HG03469 (cell line): ENCODE measurements around the gene JTB.
"Not testable (repeated sequence)": the region's sequence is repeated elsewhere in the genome, so short reads cannot be mapped to it uniquely, and the experiment has no call there.

Experiments used
- ATAC-seq: cut with Tn5 transposase; IDR thresholded peaks from one replicate; pipeline ENCODE4 v1.9.1; 2021; ENCODE audit warnings: mild to moderate bottlenecking, moderate library complexity, moderate number of reproducible peaks; ENCODE audit not compliant: unreplicated experiment

JTB gene

DNA sequence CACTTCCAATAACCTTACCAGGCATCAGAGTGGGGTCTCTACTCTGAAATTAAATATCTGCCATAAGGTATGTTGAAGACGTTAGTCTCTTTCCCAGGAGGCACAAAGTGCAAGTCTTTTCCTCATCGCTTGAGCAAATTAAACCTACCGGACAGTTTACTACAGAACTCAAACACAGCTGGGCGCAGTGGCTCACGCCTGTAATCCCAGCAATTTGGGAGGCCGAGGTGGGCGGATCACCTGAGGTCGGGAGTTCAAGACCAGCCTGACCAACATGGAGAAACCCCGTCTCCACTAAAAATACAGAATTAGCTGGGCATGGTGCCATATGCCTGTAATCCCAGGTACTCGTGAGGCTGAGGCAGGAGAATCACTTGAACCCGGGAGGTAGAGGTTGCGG is 1.6 kb upstream of the JTB start:
- not testable (repeated sequence) for ATAC-seq

DNA sequence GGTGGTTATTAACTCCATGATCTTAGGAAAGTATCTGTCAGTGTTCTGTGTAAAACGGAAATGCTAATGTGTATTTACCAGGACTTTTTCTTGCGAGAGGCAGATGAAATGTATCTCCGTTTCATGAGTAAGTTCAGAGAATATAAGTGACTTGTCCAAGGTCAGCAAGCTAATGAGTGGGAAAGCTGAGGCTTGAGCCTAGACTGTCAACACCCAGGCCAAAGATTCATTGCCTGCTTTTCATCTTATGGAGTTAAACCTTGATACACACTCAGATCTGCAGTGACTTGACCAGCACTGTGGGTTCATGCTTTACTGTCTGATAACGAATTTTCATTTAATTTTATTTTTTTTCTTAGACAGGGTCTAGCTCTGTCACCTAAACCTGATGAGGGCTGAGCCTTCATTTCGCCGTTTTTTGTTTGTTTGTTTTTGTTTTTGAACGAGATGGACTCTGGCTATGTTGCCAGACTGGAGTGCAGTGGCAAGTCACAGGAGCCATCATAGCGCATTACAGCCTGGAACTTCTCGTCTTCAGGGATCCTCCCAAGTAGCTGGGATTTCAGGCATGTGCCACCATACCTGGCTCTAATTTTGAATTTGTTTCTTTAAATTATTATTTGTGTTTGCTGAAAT is 918 bp upstream of the JTB start:
- ATAC-seq = no peak

DNA sequence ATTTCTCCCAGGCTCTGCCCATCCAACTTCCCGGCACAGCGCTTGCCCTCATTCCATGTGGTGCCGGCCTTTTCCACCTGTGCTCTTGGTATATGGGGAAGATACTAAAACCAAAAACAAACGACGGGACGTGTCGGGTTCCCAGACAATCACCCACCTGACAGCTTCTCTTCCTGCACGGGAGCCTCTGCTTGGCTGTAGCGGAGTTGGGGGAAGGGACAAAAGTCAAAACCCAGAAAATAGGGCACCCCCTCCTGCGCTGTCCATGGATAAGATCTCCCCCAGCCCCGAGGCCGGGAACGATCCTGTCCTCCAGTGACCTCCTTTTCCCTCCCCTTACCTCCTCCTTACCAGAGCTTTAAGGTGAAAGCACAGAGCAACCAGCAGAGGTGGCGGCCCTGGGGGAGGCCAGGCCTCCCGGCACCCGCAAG is 640 bp downstream of the JTB start:
- ATAC-seq = no peak

DNA sequence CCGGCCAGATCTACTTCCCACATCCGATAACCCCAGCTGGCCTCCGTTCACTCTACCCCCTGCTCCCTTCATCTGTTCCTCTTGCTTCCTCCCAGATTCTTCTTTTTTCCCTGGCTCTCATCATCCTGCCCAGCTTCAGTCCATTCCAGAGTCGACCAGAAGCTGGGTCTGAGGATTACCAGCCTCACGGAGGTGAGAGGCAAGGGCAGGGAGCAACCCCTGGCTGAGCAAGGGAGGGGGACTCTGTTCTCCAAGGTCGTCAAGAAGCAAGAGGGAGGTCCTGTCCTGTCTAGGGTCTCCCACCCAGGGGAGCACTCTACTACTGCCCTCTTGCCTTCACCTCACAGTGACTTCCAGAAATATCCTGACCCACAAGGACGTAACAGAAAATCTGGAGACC is 3.9 kb downstream of the JTB start:
- ATAC-seq = no peak

DNA sequence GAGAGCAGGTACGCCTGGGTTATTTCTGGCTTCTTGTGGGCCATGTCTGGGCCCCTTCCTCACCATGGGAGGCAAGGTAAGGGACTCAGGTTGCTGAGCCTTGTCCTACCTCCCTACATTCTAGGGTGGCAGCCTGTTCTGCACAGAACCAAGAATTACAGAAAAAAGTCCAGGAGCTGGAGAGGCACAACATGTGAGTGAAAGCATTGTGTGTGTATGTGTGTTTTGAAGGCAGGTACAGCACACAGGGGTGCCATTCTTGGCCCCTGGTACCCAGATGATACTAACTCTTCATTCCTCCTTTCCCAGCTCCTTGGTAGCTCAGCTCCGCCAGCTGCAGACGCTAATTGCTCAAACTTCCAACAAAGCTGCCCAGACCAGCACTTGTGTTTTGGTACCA is 4.4 kb downstream of the JTB start:
- ATAC-seq = no peak

DNA sequence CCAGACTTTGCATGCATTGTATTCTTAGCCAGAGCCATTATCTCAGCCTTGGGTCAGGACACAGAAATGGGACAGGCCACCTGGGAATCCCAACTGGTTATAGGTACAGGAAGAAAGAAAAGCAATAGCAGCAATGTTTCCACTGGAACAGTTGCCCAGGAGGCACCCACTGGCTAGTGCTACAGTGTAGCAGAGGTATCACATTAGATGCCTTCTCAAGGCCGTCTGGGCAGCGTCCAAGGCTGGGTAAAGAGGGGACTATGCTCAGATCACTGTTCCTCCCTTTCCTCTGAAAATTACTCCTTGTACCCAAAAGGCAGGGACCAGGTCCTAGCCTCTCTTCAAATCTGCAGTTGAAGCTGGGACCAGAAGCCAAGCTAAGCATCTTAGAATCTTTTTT is 7.1 kb downstream of the JTB start:
- no peak for ATAC-seq

DNA sequence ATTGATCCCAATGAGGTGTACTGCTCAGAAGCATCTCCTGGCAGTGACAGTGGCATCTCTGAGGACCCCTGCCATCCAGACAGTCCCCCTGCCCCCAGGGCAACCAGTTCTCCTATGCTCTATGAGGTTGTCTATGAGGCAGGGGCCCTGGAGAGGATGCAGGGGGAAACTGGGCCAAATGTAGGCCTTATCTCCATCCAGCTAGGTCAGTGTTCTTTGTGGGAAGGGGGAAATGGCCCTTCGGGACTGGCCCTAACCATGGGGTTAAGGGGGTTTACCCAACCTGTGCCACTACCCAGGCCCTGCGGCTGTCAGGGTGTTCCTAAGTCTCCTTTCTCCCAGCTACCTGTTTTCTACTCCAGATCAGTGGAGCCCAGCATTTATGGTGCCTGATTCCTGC is 8.5 kb downstream of the JTB start:
- ATAC-seq = no peak

DNA sequence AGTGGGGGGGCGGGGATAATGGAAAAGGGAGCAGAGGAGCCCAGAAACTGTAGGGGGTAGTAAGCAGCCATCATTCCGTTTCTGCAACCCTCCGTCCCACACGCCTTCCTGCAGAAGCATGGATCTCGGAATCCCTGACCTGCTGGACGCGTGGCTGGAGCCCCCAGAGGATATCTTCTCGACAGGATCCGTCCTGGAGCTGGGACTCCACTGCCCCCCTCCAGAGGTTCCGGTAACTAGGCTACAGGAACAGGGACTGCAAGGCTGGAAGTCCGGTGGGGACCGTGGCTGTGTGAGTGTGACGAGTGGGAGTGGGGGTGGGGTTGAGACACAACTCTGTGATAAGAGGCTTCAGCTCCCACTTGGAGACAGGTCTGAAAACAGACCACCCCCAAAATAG is 9.1 kb downstream of the JTB start:
- ATAC-seq = no peak

DNA sequence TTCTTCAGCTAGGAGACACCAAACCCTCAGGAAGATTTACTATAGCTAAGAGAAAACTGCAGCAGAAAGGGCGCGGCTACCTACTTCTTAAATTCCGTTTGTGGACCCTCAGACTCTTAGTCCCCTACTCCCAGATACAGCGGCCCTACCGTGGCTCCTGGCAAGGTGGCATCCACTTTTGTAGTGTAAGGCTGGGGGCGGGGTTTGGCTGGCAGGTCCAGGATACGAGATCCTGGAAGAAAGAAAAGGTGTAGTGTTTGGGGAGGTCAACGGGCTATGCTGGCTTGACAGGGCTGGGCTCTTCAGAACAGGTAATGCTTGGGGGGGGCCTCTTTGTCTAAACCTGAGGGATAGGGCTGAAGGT is 9.5 kb downstream of the JTB start:
- no peak for ATAC-seq

DNA sequence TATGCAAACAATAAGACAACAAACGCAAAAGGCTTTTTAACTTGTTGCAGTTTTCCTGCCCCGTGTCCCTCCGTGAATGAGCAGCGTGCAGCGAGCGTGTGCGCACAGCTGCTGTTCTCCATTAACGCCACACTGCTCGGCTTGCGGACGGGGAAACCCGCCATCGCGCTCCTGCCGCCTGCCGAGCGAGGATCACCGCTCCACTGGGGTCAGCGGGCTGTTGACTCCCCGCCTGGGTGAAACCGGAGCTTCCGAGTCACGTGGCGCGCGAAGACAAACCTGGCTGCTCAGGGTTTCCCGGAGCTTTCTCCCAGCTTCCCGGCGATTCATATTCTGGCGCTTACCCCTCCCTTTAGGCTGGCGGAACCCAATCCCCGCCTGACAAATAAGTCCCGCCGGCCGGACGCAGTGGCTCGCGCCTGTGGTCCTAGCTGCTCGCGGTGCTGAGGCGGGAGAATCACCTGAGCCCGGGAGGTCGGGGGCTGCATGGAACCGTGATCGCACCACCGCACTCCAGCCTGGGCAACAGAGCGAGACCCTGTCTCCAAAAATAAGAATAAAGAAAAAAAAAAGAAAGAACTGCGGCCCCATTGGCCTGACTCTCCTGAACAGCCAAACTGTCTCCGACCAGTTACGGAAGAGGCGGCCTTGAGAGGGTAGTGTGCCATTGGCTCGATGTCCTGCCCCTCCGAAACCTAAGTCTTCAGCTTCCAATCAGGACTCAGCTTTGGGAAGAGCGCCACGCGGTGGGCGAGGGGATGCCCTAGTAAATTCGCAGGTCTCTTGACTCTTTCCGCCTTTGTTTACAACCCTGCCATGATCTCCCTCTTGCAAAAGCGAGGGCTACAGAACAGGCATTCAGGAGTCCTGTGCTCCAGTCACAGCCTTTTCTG is 10.1 kb downstream of the JTB start, which contains the start of gene CREB3L4:
CREB3L4 (plus strand) TSS at position 796 of the 893 bp plus-strand sequence. CDS start 624 bp downstream, outside the sequence.
- ATAC-seq = peak; percentile 59

DNA sequence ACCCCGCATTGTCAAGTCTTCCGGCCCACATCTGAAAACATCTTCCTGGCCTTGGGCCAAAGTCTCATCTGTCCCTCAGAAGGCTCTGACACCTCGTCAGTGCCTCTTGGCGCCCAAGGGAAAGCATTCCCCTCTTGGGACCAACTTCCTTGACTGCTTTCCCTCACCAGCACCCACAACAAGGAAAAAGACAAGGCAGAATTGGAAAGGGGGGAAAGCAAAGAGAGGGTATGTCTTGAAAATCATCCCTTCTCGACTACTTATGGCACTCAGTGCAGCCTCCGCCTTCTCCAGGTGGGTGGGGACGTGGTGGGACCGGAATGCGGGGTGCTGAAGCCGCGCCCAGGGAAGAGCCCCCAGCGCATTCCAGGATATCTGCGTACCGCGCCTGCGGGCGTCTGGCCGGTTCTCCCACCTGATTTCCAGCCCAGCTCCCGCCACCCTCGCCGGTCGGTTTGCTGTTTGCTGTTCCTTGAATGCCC is 13.6 kb downstream of the JTB start:
- peak; percentile 2 for ATAC-seq

DNA sequence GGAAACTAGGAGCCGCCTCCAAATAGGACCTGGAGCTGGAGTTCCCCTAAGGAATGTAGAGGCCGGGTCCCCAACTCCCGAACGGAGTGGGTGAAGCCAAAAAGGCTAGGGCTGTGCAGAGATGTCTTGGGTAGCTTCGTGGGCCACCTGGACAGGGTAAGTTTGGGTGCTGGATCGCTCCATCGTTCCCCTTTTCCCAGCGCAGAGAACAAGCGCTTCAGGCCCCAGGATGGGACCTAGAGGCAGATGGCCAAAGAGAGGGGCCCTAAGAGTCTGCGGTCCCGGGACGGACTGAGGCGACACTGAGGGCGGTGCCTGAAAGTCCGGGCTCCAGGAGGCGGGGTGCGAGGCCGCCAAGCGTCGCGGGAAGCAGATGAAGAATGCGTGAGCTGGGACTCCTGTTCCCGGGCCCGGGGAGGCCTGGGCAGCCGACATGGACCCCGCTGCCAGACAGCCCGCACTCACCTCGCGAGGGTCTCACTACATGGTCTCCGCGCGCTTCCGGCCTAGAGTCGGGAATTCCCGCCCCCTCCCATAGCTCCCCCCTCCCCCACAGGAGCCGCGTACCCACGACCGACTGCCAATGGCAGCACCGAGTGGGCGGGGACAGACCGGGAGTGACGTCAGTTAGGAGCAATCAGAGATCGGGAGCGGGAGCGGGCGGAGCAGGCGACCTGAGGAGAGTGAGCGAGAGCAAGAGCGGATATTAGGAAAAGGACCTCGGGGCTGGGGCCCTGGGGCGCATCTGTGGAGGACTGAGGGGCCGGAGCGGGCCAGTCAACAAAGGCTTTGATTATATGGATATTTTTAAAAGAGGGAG is 14.2 kb downstream of the JTB start, which contains the start of gene SLC39A1:
SLC39A1 (minus strand) TSS at position 508 of the 820 bp plus-strand sequence. CDS start 822 bp downstream, outside the sequence.
- peak; percentile 31 for ATAC-seq

DNA sequence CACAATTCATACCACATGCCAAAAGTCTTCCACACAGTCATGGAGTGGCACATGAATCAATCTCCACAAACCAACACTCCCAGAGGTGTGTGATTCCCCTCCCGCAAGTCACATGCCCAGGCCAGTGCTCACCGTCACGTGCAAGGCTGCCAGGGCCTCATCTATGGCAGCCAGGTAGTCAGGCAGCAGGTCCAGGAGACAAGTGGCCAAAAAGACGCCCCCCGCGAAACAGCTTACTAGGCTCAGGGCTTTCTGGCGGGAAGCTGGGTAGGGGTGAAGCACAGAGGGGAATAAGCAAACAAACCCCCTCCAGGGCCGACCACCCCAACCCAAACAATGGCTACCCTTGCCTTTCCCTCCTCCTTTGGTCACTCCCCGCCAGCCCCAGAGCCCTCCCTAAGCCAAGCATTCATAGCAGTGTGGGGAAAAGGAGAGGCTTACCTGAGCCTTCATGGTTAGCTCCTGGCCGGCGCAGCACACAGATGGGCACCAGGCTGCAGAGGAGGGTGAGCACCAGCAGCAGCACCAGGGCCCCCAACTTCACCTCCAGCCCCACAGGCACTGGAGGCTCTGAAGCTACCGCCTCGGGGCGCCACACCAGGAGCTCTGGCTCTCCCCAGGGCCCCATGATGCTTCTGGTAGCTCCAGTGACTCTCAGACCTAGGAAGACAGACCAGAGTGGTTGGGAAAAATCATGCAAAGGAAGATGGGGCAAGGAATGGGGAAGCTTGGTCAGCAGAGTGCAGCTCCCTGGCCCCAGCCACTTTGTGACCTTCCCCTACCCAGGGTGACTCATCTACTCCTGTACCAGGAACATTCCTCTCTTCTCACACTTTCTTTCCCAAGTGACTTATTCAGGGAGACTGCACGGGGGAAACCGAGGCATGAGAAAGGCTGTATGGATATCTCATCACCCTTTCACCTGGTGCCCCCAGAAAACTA is 15.1 kb downstream of the JTB start:
- no peak for ATAC-seq

DNA sequence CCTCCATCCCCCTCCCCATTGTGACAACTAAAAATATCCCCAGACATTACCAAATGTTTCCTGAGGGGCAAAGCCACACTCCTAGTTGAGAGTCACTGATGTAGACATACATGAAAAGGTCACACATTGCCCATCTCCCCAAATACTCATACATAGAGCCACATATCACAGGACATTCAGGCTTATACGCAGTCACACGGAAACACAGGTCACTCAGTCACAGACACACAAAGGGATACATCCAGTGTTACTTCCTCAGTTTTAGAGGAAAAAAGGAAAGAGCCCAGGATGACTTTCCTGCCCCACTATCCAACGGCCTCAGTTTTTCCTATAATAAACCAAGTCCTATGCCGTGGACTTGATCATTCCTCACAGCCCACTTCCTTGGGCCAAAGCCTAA is 16.1 kb downstream of the JTB start:
- ATAC-seq = no peak

DNA sequence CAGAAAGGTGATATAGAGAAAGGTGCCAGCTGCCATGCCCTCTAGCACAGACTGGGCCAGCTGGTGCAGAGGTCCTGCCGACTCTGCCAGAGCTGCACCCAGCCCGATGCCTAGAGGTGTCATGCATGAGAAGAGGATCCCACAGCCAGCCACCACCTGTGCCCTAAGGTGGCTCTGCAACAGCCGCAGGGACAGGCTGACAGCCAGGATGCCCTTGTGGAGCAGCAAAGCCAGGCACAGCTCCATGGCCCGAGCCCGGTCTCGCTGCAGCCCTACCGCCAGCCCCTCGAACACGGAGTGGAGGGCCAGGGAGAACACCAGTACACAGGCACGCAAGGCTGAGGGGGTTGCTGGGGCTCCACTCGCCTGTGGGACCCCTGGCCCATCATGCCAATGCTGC is 17.3 kb downstream of the JTB start:
- ATAC-seq = no peak

DNA sequence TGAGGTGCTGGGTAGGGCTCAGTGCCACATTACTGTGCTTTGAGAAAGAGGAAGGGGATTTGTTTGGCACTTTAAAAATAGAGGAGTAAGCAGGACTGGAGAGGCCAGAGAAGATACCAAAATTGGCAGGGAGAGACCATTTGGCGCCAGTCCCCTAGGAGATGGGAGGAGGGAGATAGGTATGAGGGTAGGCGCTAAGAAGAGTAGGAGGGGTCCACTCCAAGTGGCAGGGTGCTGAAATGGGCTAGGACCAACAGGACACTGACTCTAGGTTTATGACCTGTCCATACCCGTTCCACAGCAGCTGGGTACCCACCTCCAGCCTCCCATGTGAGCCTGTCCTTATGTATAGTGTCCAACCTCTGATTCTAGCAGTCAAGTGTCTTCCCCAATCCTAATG is 18.0 kb downstream of the JTB start:
- no peak for ATAC-seq

DNA sequence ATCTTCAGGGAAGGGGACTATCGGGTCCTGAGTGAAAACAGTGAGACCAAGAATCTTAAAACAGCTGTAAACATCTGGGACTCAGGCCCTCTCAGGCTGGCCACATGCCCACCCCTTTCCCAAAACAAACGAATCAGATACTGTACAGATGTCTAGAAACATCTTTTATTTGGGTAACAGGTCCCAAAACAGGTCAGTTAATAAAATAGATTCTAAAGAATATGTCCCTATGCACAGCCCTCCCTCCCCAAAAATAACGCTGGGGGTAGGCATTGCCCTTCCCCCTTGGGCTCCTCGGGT is 18.6 kb downstream of the JTB start:
- no peak for ATAC-seq

DNA sequence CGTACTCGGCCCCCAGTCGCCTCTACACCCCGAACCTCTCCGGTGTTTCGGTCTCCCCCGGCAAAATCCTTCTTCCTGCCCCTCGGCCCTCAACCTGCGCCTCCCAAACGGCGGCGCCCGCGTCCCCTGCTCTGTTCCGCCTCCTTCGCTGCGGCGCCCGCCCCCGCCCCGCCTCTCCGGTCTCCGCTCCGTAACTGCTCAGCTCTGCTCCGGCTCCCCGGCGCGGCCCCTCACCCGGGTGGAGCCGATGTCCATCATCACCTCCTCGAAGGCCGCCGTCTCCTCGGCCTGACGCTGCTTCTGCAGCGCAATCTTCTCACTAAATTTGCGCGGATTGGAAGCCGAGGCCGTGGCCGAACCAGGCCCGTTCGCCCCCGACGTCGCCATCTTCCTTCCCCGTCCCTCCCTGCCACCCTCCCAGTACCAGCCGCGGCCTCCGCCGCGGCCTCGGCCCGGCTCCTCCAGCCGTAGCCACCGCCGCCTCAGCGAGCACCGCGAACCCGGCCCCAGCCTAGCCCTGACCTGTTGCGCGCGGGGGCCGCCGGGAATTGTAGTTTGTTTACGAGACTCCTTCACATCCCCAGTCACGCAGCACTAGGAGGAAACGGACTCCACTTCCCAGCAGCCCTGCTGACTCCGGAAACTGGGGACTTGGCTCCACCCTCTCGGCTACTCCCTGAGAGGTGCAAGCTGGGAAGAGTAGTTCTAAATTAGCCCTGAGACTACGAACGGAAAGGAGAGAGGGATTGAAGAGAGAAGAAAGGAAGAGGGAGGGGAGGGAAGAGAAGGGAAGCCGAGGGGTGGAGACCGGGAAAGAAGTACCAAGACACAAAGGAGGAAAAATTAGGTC is 19.1 kb downstream of the JTB start, which contains the start of gene CRTC2:
CRTC2 (minus strand) TSS at position 502 of the 850 bp plus-strand sequence; CDS start at position 387, 115 bp downstream.
- peak; percentile 68 for ATAC-seq

DNA sequence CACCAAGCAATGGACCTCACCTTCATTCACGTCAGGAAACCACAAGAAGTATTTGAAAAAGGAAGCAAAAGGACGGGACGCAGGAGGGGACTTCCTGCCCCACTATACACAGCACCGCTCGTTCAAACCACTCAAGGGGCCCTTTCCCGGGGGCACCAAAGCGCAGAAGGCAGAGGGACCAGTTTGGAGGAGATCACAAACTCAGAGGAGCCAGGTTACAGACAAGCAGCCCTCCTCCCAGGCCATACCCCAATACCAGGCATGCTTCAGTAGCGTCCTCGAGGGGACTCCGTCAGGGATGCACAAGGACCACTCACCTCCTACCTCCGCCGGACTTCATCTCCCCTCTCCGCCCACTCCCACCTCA is 19.7 kb downstream of the JTB start:
- ATAC-seq = no peak
